ENCODE results near the gene GNAI3.

Gene GNAI3

DNA sequence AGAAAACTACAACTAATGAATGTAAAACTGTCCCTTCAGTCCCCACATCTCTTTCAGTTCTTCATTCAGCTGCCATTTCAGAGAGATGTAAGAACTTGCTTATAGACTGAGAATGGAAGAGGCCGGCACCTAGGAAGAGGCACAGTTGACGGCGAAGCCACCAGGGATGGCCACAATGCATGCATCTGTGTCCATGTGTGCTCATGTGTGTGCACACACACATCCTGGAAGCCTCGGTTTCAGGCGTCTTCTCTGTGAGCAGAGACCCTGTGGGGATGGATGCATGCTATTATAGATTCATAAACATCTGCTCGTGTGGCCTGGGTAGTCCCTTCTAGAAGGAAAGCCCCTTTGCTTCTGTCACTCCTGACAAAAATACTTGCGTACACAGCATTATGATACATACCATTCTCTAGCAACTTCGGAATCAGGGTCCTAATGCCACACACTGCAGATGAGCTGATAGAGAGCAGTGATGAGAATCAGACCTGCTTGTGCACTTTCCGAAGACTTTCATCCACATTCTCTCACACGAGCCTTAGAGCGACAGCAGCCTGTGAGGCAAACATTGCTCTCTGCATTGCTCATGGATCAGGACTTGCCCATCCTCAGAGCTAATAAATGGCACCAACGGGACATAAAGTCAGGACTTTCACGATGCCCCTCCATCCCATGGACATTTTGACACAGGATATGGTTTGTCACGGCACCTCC, 21.2 kb upstream of the GNAI3 start:
- no peak for DNase-seq

DNA sequence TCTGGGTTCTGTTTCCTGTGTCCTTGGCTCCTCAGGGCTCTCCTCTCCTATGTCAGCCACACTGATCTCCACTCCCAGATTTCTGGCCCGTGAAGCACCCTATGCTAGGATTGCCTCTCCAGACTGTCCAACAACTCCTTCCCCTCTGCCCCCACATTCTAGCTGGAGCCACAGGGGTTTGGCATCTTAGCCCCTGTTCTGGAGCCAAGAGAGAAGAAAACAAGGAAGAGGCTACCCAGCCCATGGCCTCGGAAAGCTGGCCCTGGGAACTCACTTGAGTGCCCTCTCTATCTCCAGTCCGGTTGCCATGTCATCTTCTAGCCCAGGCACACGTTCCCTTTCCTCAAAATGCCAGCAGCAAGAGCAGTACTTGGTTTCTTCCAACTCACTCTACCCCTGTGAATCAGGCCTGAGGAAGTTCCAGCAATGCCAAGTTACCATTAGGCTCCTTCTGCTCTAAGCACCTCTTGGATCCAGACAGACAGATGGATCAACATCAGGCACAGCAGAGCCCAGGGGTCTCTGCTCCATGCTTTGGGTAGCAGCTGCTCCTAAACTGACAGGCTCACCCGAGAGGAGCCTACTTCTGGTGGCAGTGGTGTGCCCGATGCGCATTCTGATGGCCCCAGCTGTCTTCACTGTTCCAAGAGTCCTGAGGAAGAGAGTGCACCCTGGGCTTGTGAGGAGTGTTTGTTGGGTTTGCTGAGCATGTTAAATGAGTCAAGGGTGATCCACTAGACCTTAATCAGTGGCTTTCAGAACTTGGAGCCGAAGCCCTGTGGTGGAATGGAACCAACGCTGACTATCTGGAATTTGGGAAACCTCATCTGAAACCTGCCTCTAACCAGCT, 20.3 kb upstream of the GNAI3 start:
- no peak for DNase-seq

DNA sequence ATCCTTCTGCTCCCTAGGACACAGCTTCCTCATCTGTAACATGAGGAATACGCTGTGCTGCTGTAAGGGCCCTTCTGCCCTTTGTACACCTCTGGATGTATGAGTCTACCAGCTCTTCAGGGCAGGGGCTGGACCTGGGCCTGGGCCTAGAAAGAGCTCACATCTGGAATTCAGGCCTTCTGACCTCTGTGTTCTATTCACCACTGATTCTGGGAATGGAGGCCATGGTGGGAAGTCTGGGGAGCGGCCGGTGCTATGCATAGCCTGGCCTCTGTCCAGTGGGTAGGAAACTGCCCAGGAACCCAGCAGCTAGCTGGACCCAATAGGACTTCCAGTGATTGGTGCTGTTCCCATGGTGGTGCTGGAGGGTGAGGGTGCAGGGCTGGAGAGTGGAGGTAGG, 19.7 kb upstream of the GNAI3 start:
- no peak for DNase-seq

DNA sequence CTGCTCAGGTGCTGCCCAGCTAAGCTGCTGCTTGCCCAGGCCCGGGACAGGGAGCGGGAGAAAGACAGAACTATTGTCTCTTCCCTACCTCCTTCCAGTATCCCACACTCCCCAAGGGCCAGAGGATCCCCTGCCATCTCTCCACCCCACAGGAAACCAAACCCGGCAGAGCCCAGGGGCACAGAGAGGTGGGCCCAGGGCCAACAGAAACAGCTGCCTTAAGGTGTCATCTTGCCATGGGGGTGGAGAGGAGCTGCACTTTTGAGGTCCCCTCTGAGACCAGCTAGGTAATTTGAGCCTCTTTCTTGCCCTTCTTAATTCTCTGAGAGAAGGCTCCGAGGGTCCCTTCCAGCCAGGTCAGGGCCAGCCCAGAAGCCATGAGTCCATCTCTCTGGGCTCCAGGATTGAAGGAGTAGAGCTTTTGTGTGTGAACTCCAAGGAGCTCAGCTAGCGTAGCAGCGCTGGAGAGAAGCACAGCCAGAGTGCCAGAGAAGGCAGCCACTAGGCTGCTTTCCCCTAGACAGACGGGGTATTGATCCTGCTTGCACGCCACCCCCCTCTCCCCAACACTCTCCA, 18.4 kb upstream of the GNAI3 start:
- no peak for DNase-seq

DNA sequence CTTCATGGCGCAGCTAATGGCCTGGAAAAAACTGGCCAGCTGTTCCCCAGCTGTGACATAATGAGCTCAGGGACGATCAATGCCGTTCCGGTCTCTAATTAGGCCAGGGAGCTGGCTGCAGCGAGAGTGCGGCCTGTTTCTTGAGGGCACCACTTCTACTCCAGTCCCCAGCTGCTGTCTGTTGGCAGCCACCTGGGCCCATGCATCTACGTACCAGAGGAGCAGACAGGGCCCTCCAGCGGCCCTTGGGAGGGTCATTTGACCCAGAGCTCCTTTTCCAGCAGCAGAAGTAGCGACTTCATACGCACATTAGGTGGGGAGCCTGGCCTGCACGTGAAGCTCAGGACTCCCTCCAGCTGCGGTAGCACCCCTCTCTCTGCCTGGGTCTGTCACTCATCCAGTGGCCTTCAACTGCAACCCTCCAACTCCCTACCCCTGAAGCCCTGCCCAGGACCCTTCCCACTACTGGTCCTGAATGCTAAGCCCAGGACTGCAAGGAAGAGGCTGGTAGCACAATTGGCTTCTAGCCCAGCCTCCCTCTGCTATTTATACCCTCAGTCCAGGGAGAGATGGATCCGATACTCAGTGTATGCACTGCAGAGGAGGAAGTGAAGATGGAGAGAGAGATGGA, 17.8 kb upstream of the GNAI3 start:
- DNase-seq: no peak

DNA sequence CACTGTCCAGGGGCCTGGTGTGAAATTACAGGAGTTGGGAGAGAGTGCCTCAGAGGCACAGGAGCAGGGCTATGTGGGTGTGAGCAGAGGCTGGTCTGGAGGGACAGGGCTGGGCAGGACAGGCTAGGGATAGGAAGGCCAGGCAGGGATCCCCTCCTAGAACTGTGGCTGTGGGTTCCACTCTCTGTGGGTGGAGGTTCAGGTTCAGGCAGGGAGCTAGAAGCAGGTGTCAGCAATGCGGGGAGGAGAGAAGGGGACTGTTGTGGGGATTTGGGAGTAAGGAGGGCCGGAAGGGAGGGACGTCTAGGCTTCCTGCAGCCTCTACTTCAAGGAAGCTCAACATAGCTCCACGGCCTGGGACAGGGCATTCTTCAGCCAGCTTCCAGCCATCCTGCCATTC, 17.0 kb upstream of the GNAI3 start:
- DNase-seq: no peak

DNA sequence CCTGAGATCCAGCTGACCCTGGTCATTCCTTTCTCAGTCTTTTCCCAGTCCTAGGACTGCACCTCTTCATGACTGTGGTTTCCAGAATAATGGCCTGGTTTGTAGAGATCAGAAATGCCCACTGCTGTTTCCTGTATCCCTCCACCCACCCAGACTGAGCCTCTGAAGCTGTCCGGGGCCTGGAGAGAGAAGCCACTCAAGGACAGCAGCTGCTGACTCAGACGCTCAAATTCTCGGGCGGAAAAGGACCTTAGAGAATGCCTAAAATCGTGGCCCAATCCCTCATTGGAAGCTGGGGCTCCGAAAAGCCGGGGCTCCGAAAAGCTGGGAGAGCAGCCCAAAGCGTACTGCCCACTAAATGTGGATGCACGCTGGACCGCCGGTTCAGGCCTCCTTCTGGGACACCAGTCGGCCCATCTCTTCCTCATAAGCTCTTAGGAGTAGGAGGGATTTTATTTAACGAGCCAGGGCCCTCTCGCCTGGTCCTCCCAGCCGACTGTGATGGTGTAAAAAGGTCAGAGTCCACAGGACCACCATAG, 16.5 kb upstream of the GNAI3 start:
- no peak for DNase-seq

DNA sequence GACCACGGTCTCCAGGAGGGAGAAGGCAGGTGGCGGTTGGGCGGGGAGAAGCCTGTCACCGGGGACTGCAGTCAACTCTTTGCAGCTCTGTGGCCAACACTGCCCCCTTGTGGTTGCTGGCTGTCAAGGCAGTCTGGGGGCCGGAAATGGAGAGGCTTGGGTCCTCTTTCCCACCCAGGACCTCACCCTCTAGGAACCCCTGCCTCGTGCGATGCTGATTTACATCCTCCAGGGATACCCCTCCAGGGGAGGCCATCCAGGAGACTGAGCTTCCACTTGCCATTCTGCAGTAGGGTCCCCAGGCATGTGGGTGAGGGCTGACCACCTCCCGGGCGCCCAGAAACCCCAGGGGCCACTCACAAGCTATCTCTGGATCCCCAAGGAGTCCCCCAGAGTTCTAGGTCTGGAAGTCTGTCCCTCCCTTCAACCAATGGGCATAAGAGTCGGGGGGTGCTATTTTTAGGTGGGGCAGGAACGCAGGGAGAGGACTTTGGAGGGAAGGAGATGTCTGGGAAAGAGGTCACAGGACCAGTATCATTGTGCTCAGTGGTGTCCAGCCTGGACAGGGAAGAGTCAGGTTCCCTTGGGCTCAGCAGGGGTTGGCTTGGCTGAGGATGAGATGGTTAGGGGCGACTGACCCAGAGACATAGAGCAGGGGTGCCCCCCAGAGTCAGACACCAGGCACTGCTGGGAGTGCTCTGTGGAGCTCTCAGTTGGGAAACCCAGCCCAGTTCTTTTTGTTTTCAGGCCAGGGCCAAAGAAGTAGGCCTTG, 15.9 kb upstream of the GNAI3 start:
- DNase-seq: peak; percentile 92

DNA sequence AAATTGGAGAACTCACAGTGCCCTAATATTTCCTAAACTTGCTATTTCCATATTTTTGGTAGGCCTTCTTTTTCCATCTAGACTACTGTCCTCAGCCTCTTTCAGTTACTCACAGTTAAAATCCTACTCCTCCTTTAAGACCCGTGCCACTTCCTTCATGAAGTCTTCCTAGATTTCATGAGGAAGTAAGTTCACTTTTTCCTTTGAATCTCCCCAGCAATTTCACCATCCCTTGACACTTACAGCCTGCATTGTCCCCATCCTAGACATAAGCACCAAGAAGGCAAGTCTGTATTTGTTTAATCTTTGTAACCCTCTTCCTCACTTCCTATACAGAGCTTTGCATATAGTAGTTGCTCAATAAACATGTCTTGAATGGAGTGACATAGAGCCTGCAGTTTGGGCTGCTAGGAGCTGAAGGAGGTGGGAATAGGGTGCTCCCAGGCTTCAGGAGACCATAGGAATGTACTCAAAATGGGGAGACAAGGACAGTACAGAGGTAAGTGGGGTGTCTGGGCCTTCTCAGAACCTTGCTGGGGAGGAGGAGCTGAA, 14.0 kb upstream of the GNAI3 start:
- no peak for DNase-seq

DNA sequence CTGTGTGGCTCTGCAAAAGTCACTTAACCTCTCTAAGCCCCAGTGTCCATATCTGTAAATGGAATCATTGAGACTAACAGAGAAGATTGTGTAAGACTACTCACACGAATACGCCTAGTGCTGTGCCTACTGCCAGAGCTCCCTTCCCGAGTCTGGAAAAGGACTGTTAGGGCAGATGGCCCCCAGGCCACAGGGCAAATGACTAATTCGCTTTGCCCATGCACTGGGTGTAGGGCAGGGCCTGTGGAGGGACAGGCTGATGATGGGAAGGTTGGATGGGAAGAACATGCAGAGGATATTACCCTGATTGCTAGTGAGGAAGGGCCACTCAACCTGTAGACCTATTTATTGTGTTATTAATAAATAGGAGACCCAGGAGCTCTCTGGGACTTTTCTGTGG, 12.9 kb upstream of the GNAI3 start:
- no peak for DNase-seq

DNA sequence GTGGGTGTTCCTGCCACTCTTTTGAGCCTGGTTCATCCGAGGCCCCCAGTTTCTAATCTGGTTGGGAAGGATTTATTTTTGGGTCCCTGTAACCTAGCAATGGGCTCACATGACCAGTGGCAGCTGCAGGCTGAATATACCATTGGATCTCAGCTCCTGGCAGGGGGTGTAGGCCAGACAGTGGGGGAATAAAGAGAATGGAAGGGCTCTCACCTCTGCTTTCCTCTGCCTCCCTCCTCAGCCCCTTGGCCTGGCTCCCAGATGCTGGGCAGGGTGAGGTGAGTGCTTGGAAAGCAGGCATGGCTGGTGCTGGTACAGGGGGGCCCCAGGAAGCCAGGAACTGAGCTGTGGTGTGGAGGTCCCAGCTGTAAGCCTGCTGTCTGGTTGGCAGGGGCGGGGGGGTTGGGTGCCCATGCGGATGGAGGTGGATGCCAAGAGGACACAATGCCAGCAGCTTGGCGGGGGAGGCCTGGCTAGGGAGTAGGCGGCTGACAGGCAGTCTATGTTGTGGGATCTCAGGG, 12.4 kb upstream of the GNAI3 start:
- DNase-seq: no peak

DNA sequence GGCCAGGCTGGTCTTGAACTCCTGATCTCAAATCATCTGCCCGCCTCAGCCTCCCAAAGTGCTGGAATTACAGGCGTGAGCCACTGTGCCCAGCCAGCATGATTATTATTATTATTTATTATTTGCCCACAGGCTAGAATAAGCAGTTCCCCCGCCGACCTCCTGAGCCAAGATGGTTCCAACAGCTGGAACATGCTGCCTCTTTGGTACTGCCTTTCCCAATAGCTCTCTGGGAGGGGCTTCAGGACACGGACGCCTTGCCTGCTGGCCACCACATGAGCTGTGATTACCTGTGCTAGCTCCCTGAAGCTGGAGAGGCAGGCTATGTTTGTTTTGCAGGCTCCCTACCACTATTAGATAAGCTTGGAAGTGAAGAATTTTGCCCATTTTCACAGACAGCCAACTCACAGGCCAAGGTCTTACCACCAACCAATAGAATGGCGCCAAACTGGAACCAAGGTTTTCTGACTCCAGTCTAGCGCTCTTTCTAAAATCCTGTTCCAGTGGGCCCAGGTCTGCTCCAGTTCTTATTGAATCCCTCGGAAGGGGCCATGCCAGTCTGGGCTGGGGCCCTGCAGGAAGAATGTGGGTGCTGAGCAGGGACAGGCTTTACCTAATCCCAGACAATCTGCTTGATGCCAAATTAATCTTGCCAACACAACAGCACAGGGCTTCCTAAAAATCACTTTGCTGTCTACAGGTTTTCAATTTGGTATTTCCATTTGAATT, 10.8 kb upstream of the GNAI3 start:
- DNase-seq: no peak

DNA sequence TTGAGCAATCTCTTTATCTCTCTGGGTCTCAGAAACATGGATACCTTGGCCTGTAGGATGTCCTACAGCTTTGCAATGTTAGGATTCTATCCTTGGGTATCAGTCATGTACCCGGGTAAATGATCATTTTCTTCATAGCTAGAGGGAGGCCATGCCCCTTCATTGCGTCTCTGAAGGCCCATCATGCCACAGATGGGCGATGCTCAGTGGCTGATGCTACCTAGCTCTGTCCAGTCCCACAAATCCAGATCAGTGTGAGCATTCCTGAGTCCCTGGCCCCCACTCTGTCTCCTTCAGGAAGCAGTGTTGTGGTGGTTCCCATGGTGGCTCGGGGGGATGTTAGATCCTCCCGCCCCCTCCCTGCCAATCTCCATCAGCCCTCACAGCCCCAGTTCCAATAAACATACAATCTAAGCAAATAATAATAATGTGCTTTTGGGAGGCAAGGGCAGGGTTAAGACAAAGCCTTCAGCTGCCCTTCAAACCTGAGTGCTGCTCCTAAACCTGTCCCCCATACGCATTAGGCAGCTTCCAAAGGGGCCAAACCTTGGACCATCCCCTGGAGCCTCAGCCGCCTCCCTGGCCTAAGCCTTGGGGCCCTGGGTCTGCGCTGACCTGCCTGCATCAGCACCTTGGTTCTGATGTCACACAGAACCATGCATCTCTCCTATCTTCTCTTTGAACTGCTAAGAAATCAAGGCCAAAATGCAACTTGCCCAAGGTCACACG, 9.4 kb upstream of the GNAI3 start:
- DNase-seq: no peak

DNA sequence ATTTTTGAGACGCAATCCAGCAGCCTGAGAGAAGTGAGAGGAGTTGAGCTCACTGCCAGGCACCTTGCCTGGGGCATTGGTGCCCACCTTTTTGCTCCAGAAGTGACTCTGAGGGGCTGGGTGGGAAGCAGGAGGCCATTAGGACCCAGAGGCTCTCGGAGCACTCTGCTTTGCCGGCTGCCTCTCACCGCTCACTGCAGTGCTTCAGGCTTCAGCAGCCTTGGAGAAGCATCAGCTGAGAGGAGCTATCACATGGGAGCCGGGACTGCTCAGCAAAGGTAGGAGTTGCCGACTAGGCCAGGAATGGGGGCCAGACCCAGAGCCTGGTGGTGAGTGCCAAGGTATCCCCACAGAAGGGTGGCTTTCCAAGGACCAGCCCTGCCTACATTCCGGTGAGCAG, 8.7 kb upstream of the GNAI3 start, which contains the start of gene GPR61:
Gene GPR61 (plus strand): TSS at position 197 of the 400 bp plus-strand sequence. CDS start 3,151 bp downstream, outside the sequence.
- no peak for DNase-seq

DNA sequence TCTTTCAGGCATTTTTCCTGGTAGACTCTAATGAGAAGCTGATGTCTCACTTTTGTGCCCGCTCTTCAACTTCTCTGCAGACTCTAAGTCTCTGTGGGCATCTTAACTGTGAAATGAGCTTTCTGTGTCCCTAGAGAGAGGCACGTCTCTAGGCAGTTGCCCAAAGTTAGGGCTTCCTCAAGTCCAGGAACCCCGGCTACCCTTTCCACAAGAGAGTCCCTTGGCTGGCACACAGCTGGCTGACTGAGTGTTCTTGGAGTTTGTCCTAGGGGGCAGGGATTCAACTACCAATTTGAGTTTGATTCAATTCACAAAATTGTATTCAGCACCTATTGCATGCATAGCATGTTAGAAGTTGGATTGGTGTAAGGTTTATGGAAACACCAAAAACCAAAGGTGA, 7.3 kb upstream of the GNAI3 start:
- no peak for DNase-seq

DNA sequence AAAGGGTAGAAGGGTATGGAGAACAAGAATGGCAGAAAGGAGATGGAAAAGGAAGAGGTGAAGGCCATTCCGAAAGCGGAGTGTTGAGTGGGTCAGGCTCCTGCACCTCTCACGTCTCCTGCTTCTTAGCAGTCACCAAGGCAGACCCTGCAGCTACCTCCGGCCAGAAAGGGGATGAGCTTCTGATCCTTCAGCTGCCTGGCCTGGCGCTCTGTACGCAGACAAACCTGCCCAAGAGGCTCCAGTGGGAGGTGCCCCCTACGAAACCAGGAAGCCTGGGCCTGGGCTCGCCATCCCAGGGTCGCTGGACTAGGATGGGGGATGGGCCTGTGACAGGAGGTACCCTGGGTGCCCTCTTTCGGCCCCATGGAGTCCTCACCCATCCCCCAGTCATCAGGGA, 5.8 kb upstream of the GNAI3 start:
- DNase-seq: no peak

DNA sequence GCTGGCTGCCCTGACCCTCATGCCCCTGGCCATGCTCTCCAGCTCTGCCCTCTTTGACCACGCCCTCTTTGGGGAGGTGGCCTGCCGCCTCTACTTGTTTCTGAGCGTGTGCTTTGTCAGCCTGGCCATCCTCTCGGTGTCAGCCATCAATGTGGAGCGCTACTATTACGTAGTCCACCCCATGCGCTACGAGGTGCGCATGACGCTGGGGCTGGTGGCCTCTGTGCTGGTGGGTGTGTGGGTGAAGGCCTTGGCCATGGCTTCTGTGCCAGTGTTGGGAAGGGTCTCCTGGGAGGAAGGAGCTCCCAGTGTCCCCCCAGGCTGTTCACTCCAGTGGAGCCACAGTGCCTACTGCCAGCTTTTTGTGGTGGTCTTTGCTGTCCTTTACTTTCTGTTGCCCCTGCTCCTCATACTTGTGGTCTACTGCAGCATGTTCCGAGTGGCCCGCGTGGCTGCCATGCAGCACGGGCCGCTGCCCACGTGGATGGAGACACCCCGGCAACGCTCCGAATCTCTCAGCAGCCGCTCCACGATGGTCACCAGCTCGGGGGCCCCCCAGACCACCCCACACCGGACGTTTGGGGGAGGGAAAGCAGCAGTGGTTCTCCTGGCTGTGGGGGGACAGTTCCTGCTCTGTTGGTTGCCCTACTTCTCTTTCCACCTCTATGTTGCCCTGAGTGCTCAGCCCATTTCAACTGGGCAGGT, 5.0 kb upstream of the GNAI3 start:
- DNase-seq: no peak

DNA sequence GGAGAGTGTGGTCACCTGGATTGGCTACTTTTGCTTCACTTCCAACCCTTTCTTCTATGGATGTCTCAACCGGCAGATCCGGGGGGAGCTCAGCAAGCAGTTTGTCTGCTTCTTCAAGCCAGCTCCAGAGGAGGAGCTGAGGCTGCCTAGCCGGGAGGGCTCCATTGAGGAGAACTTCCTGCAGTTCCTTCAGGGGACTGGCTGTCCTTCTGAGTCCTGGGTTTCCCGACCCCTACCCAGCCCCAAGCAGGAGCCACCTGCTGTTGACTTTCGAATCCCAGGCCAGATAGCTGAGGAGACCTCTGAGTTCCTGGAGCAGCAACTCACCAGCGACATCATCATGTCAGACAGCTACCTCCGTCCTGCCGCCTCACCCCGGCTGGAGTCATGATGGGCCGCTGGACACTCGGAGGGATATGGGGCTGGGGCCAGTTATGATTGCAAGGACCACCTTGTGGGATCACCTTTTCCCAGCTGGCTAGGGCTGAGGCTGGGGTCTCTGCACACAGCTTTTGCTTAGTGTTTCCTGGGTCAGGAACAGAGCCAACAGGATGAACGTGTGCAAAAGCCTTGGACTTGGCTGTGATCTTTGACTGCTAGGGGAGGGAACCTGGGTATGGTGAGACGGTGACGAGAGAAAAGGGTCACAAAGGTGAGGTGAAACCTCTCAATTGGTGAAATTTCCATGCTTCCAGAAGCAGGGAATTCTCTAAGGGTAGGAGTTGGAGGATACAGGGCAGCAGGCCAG, 4.3 kb upstream of the GNAI3 start:
- DNase-seq: no peak

Measured in CD4-positive, alpha-beta T cell treated with Interleukin-17A for 1 hour (primary cell).